Thoracic aorta (tissue), 2 donors: ENCODE data around the gene DCAF15. TPM values are rescaled to one million over a fixed set of nuclear protein-coding genes. Genes with fewer than 3 reads are reported as not detected.
A peak's percentile ranks its signal among the peaks of the same experiment; 100 is the strongest.

ENCODE experiments used
- ATAC-seq: fragments of 150-250 bp; one replicate; pipeline ENCODE4 v1.8.0; 2017; ENCODE audit warnings: low read depth; ENCODE audit not compliant: insufficient number of reproducible peaks, low FRiP score
- DNase-seq: peaks from one replicate; pipeline ENCODE4 v3.0.0-alpha.2; 2020; ENCODE audit warnings: low spot score
- H3K27ac ChIP-seq, 2 donors: fragments of 200-600 bp; sonication (generic); 1 replicate in 1 of 2; 2 replicates in 1 of 2; pipeline ENCODE4 v1.5.1; 2016; ENCODE audit warnings: mild to moderate bottlenecking in 2 of 2, moderate library complexity in 2 of 2
- H3K27me3 ChIP-seq: fragments of 200-600 bp; sonication (generic); replicated peaks from 2 replicates; pipeline ENCODE4 v1.6.0; 2016; ENCODE audit warnings: mild to moderate bottlenecking; ENCODE audit not compliant: insufficient read depth
- H3K36me3 ChIP-seq: fragments of 200-600 bp; sonication (generic); one replicate; pipeline ENCODE4 v1.5.1; 2016
- H3K4me1 ChIP-seq, 2 donors: fragments of 200-600 bp; sonication (generic); 1 replicate in 1 of 2; 2 replicates in 1 of 2; pipeline versions ENCODE4 v1.5.1 to v1.6.0; 2016; ENCODE audit warnings: low read depth in 2 of 2, mild to moderate bottlenecking in 1 of 2; ENCODE audit not compliant: control insufficient read depth in 1 of 2
- H3K4me3 ChIP-seq: fragments of 200-600 bp; sonication (generic); 2 replicates; pipeline ENCODE4 v1.5.1; 2016; ENCODE audit warnings: mild to moderate bottlenecking
- H3K9me3 ChIP-seq: fragments of 200-600 bp; sonication (generic); 2 replicates; pipeline ENCODE4 v1.5.1; 2016
- CTCF ChIP-seq: fragments of 200-600 bp; sonication (generic); IDR thresholded peaks from one replicate; pipeline ENCODE4 v1.5.1; 2019; ENCODE audit warnings: antibody characterized with exemption
- total RNA-seq, 2 donors: library from RNA; depleted of rRNA; stranded (reverse); fragments of >200 nt; gene quantifications; one replicate each; pipeline versions ENCODE4 v1.1.0 to v1.2.3, GENCODE V29; 2016

DCAF15 gene
- total RNA-seq, 2 donors from 2014 or later = 12.6 to 31.4 TPM

GRCh38 chr19:13979244-13979615 lies 26.9 kb downstream of the DCAF15 start:
- DNase-seq (no peak), ATAC-seq (no peak)
- Histone ChIP-seq H3K36me3 (no peaks in the 10 kb centered on the region), H3K4me3 (peak overlapping the region; percentile 77), H3K9me3 (no peaks in the 10 kb centered on the region), H3K4me1 (peaks cover 13 to 19% of the 10 kb centered on the region in 2 donors), H3K27me3 (no peaks in the 10 kb centered on the region), H3K27ac (peak overlapping the region in 1 of 2 donors; percentile 76)
- no peak for TF ChIP-seq CTCF

GRCh38 chr19:13979686-13980085 lies 27.4 kb downstream of the DCAF15 start:
- Histone ChIP-seq H3K27me3 (no peaks in the 10 kb centered on the region), H3K36me3 (no peaks in the 10 kb centered on the region), H3K27ac (no peak overlapping the region), H3K4me1 (peaks cover 13 to 19% of the 10 kb centered on the region in 2 donors), H3K4me3 (peak overlapping the region; percentile 77), H3K9me3 (no peaks in the 10 kb centered on the region)
- TF ChIP-seq CTCF = no peak
- no peak for ATAC-seq
- DNase-seq = no peak

GRCh38 chr19:13980340-13980739 lies 28.0 kb downstream of the DCAF15 start:
- no peak overlapping the region for H3K27ac ChIP-seq
- peaks cover 13 to 19% of the 10 kb centered on the region in 2 donors for H3K4me1 ChIP-seq
- H3K36me3 ChIP-seq = no peaks in the 10 kb centered on the region
- no peak for ATAC-seq
- DNase-seq = no peak
- no peak overlapping the region for H3K4me3 ChIP-seq
- no peaks in the 10 kb centered on the region for H3K9me3 ChIP-seq
- no peaks in the 10 kb centered on the region for H3K27me3 ChIP-seq
- TF ChIP-seq CTCF = no peak

GRCh38 chr19:13981021-13981420 lies 28.7 kb downstream of the DCAF15 start:
- H3K27me3 ChIP-seq = no peaks in the 10 kb centered on the region
- ATAC-seq = no peak

GRCh38 chr19:13981467-13981866 lies 29.2 kb downstream of the DCAF15 start:
- no peak for TF ChIP-seq CTCF
- no peak overlapping the region for H3K4me3 ChIP-seq
- peaks cover 18 to 24% of the 10 kb centered on the region in 2 donors for H3K4me1 ChIP-seq
- H3K36me3 ChIP-seq = no peaks in the 10 kb centered on the region
- no peak overlapping the region for H3K27ac ChIP-seq
- H3K9me3 ChIP-seq = no peaks in the 10 kb centered on the region
- DNase-seq = no peak
- no peaks in the 10 kb centered on the region for H3K27me3 ChIP-seq
- ATAC-seq = no peak

More at GRCh38 chr19:13981021-13981420, 28.7 kb downstream of the DCAF15 start:
- no peak for TF ChIP-seq CTCF
- no peak overlapping the region for H3K27ac ChIP-seq
- DNase-seq = no peak
- no peak overlapping the region for H3K4me3 ChIP-seq
- H3K9me3 ChIP-seq = no peaks in the 10 kb centered on the region
- H3K36me3 ChIP-seq = no peaks in the 10 kb centered on the region
- peaks cover 15 to 20% of the 10 kb centered on the region in 2 donors for H3K4me1 ChIP-seq
